Amniotic stem cell (primary cell): ENCODE measurements around the gene DPYD.

ENCODE experiments used
- DNase-seq: peaks from one replicate; lab custom pipeline; 2025; lab: John Stamatoyannopoulos, UW

DPYD gene

GRCh38 chr1:97906567-97907241, 14.1 kb downstream of the DPYD start:
- no peak for DNase-seq

GRCh38 chr1:97905141-97905940, 15.5 kb downstream of the DPYD start:
- DNase-seq: no peak

DNA sequence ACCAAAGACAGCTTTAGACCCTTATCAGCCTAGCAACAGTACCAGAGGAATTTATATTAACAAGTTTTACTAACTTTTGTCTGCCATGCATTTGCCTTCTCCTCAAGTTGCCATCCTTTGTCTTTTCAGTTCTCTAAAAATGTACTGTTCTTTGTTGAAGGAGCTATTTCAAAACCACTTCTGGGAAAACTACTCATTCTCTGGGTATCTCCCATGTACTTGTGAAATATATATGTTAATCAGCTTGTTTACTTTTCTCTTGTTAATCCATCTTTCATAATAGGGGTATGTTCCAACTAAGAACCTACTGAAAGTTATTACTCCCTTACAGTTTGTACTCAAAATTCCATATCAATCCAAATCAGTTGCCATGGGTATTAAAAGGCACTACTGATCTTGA, 16.3 kb downstream of the DPYD start:
- DNase-seq: no peak

- no peak for DNase-seq
These were observed 17.2 kb downstream of the DPYD start for GRCh38 chr1:97903626-97904025.

GRCh38 chr1:97902067-97902466, 18.8 kb downstream of the DPYD start:
- DNase-seq: no peak

GRCh38 chr1:97901017-97901658, 19.7 kb downstream of the DPYD start:
- no peak for DNase-seq

GRCh38 chr1:97898948-97899347, 21.9 kb downstream of the DPYD start:
- DNase-seq: no peak

DNA sequence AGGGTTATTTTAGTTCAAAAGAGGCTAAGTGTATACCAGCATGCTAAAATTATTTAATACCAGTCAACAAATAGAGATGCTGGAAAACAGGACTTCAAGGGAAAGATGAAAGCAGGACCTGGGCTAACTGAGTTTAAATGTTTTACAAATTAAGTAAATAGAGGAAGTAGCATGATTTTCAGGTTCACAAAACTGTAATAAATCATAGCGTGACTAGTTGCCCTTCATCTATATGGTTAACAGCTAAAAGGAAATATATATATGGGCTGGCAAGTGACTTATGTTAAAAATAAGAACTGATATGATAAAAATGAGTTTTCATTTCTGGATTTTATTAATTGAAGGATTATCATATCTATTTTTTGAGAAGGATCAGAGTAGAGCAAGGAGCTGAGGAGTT, 25.6 kb downstream of the DPYD start:
- no peak for DNase-seq

- DNase-seq: no peak
These were observed 27.0 kb downstream of the DPYD start for GRCh38 chr1:97893844-97894243.

DNA sequence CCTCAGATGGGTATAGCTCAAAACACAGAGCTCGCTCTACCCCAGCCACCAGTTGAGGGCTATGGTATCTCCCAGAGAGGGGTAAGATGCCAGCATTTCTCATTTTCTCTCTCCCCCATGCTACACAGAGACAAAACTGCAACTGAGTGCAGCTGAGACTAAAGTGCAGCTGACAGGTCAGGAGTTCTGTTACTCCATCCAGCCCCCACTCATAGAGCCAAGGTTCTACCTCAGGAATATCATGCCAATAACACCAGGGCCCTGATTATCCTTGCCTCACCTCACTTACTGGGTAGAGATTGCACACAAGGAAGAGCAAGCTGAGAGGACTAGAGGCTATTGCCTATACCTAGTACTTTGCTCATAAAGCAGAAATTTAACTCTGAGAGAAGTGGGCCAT, 34.6 kb downstream of the DPYD start:
- no peak for DNase-seq

DNA sequence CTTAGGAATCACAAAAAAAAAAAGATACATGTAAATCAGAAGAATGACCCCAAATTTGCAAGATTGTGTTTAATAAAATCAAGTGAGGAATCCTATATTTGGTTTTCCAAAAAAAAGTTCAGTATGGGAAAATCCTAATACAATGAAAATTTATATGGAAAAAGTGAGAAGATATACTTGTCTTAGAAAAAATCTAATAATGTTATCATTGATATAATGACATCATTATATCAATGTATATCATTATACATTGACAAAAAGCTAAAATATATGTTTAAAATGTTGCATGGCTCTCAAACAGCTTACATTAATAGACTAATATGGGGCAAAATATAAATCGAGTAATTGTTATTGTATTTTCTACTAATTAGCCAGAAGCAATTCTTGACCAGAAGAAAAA, 37.0 kb downstream of the DPYD start:
- DNase-seq: no peak

- DNase-seq: no peak
These were observed 43.5 kb downstream of the DPYD start for GRCh38 chr1:97877307-97877706.

DNA sequence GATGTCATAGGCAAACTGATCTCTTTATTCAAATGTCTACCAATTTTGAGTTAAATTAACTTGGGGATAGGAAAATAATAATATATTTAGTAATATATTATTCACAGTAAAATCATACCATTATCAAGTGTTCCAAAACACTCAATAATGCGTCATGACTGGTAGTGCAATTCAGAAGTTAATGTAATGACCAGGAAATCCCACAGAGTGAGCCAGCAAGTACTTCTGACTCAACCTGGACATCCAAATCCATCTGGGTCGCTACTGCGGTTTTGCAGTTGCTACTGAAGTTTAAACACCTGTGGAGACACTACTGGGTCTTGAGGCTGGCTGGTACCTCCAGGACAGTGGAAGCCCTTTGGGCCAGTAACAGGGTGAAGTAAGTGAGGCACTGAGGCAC, 44.8 kb downstream of the DPYD start:
- DNase-seq: no peak

- DNase-seq: no peak
These were observed 50.2 kb downstream of the DPYD start for GRCh38 chr1:97870589-97870988.

- no peak for DNase-seq
These were observed 51.4 kb downstream of the DPYD start for GRCh38 chr1:97869441-97869840.

- DNase-seq: no peak
These were observed 53.7 kb downstream of the DPYD start for GRCh38 chr1:97867127-97867526.

DNA sequence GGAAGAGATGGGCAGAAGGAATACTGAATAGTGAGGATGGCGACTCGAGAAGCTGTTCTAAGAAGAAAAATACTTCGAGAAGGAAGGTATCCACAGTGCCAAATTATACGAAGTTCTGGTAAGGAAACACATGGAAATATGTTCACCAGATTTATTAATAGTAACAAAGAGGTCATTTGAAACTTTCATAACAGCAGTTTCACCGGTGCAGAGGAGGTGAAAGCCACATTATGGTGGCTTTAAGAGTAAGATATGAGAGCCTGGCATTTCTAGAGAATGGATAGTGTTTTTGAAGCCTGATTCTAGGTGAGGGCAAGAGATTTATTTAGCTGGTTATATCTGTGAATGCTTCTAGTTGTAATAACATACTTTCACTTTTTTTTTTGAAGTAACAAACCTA, 56.2 kb downstream of the DPYD start:
- no peak for DNase-seq

DNA sequence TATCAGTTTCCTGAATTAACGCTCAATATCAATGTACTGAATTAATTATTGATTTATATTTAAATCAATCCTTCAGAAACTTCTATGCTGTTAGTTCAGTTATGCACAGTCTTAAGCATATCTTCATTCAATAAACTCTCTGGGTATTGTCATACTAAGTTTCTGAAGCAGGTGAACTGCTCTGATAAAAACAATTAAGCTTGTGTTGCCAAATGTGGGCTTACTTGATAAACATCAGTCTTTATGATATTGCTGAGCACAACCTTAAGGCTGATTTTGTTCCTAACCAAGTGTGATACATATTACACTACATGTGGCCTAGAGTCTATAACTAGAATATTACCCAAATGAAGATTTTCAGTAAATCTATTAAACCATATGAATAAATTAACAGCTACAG, 67.6 kb downstream of the DPYD start:
- DNase-seq: no peak

DNA sequence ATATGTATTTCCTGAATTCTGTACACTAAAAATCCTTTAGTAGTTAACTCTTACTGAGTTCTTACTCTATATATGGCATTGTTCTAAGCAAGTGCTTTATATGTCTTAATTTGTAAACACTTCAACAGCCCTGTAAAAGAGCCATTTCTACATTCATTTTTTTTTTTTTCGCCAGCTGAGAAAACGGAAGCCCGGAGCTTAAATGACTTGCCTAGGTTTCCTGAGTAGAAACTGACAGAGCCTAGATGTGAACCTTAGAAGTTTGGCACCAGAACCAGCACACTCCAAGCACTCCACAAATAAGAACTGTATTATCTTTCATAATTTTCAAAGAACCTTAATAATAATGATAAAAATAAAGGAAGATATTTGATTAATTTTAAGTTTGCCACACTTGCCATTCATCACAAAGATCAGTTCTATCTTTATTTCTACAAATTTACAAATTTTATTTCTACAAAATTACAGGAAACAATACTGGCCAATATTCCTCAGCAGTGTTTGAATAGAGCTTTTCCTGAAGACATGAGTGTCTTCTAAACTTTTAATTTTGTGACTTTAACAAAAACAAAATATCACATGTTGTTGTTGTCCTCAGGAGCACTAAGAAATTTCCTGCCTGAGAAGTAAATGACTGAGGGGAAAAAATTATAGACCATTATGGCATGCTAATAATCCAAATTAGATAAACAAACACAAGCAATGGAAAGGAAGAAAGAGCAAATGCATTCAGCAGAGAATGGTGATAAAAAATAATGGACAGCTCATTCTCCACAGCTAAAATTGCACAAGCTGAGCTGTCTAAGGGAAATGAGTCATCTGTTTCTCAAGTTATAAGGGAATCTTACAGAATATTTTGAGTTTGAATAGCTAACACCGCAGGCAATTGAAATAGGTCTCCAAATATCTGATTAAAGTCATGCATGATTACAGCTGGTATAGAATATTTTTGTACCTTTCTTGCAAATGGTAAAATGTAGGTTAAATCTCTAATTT, 71.2 kb downstream of the DPYD start:
- peak; percentile 64 for DNase-seq

DNA sequence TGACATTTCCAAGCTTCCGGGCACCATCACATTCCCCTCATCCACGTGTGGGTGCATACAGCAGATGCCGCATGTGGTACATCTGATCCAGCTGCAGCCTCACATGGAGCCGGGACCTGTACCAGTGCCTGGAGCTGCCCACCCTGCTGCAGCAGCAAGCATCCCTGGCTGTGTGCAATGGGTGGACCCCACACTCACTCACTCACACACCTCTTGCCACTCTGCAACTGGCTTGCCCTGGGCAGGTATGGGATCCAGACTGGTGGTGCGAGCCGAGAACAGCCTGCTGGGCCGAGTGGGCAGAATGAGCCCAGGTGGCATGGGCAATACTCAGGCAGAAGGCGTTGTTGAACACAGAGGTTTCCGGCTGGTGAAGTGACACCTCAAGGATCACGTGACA, 75.0 kb downstream of the DPYD start:
- no peak for DNase-seq

DNA sequence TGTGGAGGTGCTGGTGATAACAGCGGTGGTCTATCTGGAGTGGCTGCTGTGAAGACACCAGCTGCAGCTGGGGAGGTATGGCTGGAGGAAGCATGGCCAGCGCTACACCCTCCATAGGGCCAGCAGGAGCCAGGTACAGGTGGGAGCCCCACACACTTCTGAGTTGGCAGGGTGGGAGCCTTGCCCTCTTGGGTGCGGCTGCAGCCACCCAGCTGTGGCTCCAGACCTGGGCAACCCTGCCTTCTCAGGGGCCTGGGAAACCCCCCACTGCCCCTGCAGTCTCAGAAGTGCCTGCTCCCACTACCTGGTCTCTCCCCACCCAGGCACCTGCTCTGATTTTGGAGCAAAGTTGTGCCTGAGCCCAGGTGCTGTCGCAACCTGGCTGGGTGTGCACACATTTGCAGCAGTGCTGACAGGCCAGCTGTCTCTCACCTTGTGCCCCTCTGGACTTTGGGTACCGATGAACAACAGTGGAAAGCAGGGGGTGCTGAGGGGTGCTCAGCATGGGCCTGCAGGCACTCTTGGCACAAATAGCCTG, 76.2 kb downstream of the DPYD start:
- no peak for DNase-seq

- no peak for DNase-seq
These were observed 79.5 kb downstream of the DPYD start for GRCh38 chr1:97841338-97841737.
